ENCODE results near the gene CYP26A1.

DNA sequence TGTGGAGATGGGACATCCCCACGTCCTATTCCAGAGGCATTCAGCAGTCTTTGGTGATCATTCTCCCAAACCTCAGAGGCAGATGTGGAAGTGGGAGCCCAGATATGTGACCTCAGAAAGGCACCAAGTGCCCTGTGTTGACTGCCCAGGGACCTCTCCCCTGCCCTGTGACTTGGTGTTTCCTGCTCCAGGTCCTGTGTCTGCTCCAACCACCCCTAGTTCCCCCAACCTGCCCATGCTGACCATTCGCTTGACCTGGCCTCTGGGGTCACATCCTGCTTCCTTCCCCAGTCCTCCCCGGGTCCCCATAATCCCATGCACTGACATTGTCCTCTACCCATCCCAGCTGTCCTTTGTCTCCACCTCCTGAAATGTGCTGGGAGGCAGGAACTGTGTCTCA, 7.6 kb downstream of the CYP26A1 start:
- no peak for TF ChIP-seq EZH2phosphoT487 (IDR thresholded peaks at IDR 0.05; ENCODE audit: low read depth)
- TF ChIP-seq, protein P1, sequence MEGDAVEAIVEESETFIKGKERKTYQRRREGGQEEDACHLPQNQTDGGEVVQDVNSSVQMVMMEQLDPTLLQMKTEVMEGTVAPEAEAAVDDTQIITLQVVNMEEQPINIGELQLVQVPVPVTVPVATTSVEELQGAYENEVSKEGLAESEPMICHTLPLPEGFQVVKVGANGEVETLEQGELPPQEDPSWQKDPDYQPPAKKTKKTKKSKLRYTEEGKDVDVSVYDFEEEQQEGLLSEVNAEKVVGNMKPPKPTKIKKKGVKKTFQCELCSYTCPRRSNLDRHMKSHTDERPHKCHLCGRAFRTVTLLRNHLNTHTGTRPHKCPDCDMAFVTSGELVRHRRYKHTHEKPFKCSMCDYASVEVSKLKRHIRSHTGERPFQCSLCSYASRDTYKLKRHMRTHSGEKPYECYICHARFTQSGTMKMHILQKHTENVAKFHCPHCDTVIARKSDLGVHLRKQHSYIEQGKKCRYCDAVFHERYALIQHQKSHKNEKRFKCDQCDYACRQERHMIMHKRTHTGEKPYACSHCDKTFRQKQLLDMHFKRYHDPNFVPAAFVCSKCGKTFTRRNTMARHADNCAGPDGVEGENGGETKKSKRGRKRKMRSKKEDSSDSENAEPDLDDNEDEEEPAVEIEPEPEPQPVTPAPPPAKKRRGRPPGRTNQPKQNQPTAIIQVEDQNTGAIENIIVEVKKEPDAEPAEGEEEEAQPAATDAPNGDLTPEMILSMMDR (IDR thresholded peaks at IDR 0.05; ENCODE audit: low read depth, low read length): no peak
